ENCODE measurements around the gene LEMD2. TPM values are rescaled to one million over a fixed set of nuclear protein-coding genes. Genes with fewer than 3 reads are reported as not detected.

The LEMD2 gene
- total RNA-seq, 1 donor from 2014 or later: 88.0 TPM

DNA sequence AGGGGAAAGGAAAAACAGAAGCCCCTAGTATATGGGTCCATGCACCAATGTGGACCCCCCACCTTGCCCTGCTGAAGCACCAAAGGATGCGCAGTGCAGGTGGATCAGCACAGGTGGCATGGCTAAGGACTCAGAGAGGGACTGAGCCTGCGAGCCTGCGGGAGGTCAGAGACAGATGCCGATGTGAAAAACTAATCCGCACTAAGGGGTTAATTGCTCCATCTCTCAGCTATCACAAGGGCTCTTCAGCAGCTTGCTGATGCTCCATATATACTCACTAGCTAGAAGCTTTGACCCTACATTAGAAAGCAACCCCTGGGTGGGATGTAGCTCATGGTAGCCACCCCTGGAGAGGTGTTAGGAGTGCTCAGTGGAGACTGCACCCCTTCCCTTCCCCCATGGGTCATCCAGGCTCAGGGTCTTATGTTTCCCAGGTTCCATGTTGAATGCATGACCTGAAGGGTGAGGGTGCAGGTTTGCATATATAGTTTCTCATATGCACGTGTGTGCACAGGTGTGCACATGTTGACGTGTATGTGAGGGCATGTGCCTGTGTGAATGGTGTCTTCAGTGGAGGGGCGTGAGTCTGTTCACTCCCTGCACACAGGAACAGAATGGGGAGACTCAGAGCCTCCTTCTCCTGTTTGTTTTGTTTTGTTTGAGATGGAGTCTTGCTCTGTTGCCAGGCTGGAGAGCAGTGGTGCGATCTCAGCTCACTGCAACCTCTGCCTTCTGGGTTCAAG, 28.9 kb downstream of the LEMD2 start:
- POLR2A ChIA-PET: no interaction called here
- no peak overlapping the region for H3K27ac Mint-ChIP-seq

DNA sequence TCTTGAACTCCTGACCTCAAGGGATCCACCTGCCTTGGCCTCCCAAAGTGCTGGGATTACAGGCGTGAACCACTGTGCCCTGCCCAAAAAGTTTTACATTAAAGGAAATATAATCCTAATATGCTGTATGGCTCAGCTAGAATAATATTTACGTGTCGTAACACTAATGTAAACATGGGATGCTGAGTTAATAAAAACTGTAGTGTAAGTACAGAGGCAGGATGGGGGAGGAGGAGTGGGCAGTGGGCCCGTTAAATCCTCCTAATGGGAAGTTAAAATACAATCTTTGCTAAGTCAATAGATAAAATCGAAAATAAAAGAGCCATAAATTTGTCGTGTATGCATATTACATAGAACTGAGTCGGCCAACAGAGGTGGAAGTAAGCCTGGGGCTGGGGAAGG, 30.1 kb downstream of the LEMD2 start:
- ChIA-PET POLR2A (no interaction called here), CTCF (no interaction called here)
- H3K27ac Mint-ChIP-seq: no peak overlapping the region
- peaks cover 7% of the 10 kb centered on the region for H3K4me1 Mint-ChIP-seq
- H3K27me3 Mint-ChIP-seq: peaks cover 9% of the 10 kb centered on the region
- DNase-seq (no peak), ATAC-seq (ENCODE audit: low read depth) (no peak)
- no peaks in the 10 kb centered on the region for H3K36me3 Mint-ChIP-seq (ENCODE audit: low read depth)
- H3K4me3 Mint-ChIP-seq: no peak overlapping the region
- intact Hi-C loops (cut with micrococcal nuclease): no loop called here
- TF ChIP-seq, protein P1, sequence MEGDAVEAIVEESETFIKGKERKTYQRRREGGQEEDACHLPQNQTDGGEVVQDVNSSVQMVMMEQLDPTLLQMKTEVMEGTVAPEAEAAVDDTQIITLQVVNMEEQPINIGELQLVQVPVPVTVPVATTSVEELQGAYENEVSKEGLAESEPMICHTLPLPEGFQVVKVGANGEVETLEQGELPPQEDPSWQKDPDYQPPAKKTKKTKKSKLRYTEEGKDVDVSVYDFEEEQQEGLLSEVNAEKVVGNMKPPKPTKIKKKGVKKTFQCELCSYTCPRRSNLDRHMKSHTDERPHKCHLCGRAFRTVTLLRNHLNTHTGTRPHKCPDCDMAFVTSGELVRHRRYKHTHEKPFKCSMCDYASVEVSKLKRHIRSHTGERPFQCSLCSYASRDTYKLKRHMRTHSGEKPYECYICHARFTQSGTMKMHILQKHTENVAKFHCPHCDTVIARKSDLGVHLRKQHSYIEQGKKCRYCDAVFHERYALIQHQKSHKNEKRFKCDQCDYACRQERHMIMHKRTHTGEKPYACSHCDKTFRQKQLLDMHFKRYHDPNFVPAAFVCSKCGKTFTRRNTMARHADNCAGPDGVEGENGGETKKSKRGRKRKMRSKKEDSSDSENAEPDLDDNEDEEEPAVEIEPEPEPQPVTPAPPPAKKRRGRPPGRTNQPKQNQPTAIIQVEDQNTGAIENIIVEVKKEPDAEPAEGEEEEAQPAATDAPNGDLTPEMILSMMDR (IDR thresholded peaks at IDR 0.05): no peak
- no peaks in the 10 kb centered on the region for H3K9me3 Mint-ChIP-seq

More for the DNA sequence above, 28.9 kb downstream of the LEMD2 start:
- H3K27me3 Mint-ChIP-seq: peaks cover 11% of the 10 kb centered on the region
- H3K36me3 Mint-ChIP-seq (ENCODE audit: low read depth): no peaks in the 10 kb centered on the region
- peaks cover 2% of the 10 kb centered on the region for H3K4me1 Mint-ChIP-seq
- CTCF ChIA-PET: no interaction called here
- DNase-seq: no peak
- TF ChIP-seq, protein P1 (IDR thresholded peaks at IDR 0.05): no peak
- no peak for ATAC-seq (ENCODE audit: low read depth)
- H3K9me3 Mint-ChIP-seq: no peaks in the 10 kb centered on the region
- intact Hi-C loops (cut with micrococcal nuclease): no loop called here
- H3K4me3 Mint-ChIP-seq: no peak overlapping the region

DNA sequence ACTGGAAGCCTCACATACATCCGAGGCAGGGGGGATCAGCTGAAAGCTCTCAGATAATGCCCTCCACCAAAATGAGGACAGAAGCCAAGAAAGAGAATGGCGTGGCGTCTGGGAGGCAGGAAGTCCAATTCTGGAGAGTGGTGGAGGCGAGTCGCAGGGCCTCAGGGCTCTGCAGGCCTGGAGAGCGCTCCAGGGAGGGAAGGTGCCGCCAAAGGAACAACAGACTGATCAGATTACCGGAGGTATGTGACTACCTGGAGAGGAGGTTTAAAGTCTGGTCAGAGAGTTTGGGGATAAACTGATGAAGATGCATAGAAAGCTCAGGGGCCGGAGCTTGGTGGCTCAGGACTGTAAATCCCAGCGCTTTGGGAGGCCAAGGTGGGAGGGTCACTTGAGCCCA, 31.0 kb downstream of the LEMD2 start:
- ChIA-PET CTCF (interaction anchor here (1.4 kb wide), 2 partner anchors 13 to 15 kb away, joined by 4 to 5 read pairs; no protein-coding TSS in a partner anchor), POLR2A (no interaction called here)
- Mint-ChIP-seq H3K9me3 (no peaks in the 10 kb centered on the region), H3K36me3 (ENCODE audit: low read depth) (no peaks in the 10 kb centered on the region), H3K4me1 (peaks cover 7% of the 10 kb centered on the region), H3K27ac (no peak overlapping the region), H3K4me3 (no peak overlapping the region), H3K27me3 (peaks cover 9% of the 10 kb centered on the region)
- no peak for ATAC-seq (ENCODE audit: low read depth)
- no peak for DNase-seq
- TF ChIP-seq, protein P1 (IDR thresholded peaks at IDR 0.05): no peak
- intact Hi-C loops (cut with micrococcal nuclease): no loop called here

DNA sequence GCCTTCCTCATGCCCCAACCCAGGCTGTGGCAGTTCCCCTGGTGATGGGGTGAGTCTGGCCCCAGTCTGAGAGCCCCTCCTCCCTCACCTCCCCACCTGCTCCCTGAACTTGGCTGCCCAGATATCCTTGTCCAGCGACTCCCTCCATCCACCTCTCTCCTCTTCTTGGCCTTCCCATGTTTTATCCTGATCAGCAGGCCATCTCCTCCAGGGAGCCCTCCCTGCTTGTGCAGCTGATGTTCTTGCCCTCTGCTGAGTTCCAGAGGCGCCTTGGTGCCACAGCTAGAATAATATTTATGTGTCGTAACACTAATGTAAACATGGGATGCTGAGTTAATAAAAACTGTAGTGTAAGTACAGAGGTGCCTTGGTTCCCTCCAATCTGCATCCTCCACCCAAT, 31.8 kb downstream of the LEMD2 start:
- DNase-seq: no peak
- Mint-ChIP-seq H3K4me3 (no peak overlapping the region), H3K9me3 (no peaks in the 10 kb centered on the region), H3K36me3 (ENCODE audit: low read depth) (no peaks in the 10 kb centered on the region), H3K27ac (no peak overlapping the region), H3K4me1 (peaks cover 7% of the 10 kb centered on the region), H3K27me3 (peaks cover 7% of the 10 kb centered on the region)
- CTCF ChIA-PET: interaction anchor here (1.4 kb wide), 2 partner anchors 14 kb away, joined by 4 to 5 read pairs; no protein-coding TSS in a partner anchor
- ATAC-seq (ENCODE audit: low read depth): no peak
- intact Hi-C loops (cut with micrococcal nuclease): no loop called here
- POLR2A ChIA-PET: no interaction called here
- TF ChIP-seq, protein P1 (IDR thresholded peaks at IDR 0.05): no peak

DNA sequence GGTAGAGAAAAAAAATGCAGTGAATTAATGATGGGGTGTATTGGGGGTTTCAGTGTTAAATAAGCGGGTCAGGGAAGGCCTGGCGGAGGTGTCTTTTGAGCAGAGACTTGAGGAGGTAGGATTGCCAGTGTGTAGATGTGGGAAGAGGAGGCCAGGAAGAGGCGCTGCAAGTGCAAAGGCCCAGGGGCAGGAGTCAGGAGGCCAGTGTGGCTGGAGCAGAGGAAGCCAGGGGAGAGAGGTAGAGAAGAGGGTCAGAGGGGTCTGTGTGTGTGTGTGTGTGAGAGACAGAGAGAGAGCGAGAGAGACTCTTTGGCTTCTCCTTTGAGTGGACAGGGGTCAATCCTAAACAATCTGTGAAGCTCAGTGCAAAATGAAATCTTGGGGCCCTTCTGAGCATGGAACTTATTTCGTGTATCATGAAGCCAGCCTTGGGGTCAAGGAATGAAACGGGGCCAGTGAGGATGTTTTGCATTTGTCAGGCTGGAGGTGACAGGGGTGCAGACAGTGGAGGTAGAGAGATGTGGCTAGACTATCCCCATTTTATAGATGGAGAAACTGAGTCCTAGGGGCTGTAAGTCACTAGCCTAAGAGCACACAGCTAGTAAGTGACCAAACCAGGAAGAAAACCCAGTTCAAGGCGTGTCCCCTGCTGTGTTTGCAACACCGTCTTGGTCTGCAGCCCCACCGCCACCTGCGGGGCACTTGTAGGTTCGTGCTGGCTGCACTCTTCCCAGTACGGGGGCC, 32.5 kb downstream of the LEMD2 start:
- POLR2A ChIA-PET: no interaction called here
- Mint-ChIP-seq H3K36me3 (ENCODE audit: low read depth) (no peaks in the 10 kb centered on the region), H3K9me3 (no peaks in the 10 kb centered on the region), H3K4me3 (no peak overlapping the region), H3K27ac (no peak overlapping the region), H3K4me1 (peaks cover 7% of the 10 kb centered on the region), H3K27me3 (peaks cover 6% of the 10 kb centered on the region)
- TF ChIP-seq, protein P1 (IDR thresholded peaks at IDR 0.05): no peak
- CTCF ChIA-PET: no interaction called here
- intact Hi-C loops (cut with micrococcal nuclease): no loop called here
- DNase-seq: no peak
- ATAC-seq (ENCODE audit: low read depth): no peak

All from activated B cell treated with CpG ODN at 0.5 μM for 24 hours (primary cell).